Fibroblast of skin of left quadriceps (primary cell): ENCODE results near the gene PRCD.

Experiments
- DNase-seq, 2 experiments: peaks; one replicate each; pipeline ENCODE4 v3.0.0-alpha.2; 2013; ENCODE audit warnings: low read depth in 2 of 2

Gene PRCD

DNA sequence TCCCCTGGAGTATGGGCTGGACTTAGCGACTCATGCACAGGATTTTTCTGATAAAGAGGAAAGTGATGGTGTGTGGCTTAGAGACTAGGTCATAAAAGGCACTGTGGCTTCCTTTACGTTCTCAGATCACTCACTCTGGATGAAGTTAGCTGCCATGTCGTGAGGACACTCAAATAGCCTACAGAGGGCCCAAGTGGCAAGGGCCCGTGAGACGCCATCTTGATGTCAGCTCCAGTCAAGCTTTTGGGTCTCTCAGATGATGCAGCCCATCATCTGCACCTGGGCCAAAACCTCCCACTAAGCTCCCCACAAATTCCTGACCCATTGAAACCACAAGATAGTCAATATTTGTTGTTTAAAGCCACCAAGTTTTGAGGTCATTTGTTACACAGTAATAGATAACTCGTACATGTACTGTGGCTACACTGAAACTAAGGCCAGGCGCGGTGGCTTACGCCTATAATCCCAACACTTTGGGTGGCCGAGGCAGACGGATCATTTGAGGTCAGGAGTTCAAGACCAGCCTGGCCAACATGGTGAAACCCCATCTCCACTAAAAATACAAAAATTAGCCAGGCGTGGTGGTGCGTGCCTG, 31.1 kb downstream of the PRCD start:
- DNase-seq, result no peak

DNA sequence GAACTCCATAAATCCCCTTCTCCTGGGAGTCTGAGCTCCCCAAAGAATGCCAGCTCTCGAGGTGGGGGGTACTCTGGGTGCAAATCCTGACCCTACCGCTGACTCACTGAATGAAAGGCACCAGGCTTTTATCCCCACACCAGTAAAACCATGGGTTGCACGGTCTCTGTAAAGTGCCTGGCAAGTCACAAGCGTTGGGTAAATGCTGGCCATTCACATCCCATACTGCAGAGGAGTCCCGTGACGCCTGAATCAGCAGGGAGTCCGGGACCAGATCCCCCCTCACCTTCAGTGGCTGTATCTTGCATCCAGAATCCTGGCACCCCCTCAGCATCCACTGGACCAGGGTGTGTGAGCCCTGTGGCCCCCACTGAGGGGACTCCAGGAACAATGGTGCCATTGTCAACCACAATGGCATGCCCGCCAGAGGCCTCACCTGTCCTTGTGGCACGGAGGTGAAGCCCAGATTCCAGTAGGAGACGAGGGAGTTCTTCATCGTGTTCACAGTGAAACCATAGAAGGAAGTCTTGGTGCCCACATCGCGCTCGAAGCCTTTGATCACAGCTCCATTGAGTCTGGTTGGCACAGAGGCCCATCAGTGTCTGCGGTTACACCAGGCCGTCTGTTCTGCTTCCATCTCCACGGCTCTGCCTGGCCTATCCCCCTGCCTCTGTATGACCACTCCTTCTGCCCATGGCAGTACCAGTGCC, 32.5 kb downstream of the PRCD start:
- no peak for DNase-seq

DNA sequence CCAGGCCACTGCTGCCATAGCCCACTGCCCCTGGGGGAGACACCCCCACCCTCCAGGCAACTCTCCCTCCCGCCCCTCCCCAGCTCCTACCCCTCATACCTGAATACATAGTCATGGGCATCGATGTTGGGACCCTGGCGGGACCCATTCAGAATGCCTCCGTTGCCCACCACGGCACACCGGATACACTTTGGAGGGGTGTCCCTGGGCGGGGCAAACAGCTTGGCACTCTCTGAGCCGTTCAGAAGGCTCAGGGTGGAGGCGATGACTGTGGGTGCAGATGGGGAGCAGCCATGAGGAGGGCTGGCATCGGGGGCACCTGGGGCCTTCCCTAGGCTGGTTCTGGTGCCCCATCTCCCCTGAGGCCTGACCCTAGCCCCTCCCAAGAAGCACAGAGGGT, 33.3 kb downstream of the PRCD start:
- DNase-seq, result no peak

DNA sequence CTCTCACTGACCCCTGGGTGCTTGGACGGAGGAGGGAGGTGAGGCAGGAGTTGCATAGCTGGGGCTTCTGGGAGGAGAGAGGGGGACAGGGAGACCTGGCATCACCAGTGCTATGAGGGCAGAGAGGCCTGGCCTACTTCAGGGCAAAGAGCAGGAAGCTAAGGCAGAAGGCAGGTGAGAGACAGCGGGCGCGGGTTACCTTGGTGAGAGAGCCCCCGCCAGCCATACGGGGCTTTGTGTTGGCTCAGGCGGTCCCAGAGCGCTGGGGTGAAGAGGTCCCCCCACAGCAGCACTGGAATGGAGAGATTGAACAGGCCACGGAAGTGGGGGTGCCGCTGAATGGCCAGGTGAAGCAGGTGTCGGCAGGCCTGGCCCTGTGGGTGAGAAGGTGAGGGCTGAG, 34.3 kb downstream of the PRCD start:
- DNase-seq, result no peak

DNA sequence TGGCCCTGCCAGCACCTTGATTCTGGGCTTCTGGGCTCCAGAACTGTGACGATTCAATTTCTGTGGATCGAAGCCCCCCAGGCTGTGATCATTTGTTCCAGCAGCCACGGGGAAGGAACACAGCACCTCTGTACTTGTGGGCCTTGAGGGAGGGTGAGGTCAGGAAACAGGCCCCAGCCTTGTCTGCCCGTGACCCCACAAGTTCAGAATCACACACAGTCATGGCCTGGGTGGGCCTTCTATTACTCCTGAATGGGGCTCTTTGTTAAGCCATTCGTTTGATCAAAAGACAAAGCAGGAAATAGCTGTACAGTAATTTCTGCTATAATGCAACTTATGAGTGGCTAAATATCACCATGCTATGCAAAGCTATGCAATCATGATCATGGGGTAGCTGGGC, 35.7 kb downstream of the PRCD start:
- DNase-seq, result no peak

DNA sequence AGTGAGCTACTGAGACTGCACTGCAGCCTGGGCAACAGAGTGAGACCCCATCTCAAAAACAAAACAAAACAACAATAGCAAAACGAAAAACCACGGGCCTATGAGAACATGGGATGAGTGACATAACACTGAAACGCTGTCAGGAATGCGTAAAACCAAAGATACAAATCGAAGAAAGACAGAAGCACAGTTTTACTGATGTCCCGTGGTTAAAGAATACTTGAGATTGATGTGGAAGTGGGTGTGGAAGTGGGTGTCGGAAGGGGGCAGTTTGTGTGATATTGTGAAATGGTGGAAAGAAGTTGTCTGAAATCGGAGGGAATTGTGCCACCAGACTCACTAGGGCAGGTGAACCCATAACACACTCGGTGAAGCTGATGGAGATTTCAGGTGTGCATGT, 36.3 kb downstream of the PRCD start:
- no peak for DNase-seq

DNA sequence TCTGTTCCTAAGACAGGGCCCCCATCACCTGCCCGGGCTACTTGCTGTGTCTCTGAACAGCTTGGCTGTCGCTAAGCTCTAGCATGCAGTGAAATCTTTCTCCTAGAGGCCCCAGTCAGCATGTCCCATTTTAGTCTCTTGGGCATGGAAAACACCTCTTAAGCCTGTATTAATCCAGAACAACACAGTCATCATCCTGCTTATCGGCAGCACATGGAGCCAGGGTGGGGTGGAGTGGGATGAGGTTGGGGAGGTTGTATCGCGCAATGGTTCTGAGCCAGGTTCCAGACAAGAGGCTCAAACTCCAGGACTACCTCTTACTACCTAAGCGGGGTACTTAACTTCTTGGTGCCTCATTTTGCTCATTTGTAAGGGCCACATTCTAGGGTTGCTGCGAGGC, 38.0 kb downstream of the PRCD start:
- DNase-seq, result no peak

DNA sequence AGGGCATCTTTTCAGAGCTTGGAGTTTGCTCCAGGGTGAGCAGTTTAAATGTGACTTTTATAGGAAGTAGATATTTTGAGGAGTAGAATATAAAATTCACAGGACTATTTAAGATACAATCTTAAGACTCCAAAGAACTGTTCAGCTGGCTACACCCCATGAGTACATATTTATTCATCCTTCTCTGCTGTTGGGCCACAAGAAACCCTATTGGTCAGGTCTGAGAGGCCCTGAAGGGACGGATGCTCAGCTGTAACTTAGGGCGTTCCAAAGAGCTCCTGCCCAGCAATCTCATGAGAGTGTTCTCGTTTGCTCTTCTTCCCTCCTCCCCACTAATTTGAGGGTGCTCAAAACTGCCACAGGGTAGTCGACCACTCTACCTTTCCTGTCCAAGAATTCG, 38.5 kb downstream of the PRCD start:
- no peak for DNase-seq

DNA sequence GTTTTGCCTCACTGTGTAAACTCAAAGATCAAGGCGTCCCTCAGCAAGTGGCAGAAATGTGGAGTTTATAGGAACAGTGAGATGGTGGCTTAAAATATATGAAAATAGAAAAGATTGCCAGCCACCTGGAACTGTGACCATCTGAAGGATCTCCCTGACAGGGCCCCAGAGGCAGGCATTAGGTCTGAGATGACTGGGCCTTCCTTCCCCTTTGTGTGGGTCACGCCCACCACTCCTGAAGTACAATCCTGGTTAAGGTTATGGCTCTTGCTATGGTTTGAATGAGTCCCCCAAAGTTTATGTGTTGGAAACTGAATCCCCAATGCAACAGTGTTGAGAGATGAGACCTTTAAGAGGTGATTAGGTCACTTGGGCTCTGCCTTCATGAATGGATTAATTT, 39.4 kb downstream of the PRCD start:
- DNase-seq, result no peak

DNA sequence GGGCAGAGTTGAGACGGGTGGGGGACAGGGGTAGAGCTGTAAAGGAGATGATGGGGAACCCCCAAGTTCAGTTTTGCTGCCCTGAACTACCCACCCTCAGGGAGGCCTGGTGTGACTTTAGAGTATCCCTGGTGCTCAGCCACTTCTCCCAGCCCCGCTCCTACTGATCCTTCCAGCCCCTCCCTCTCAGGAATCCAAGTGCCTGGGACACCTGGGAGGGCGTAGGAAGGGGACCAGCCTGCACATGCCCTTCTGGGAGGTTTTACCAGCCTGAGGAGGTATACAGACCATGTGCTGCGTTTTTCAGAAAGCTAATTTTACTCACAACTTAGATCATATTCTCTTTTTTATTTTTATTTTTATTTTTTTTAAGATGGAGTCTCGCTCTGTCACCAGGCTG, 41.7 kb downstream of the PRCD start:
- no peak for DNase-seq

DNA sequence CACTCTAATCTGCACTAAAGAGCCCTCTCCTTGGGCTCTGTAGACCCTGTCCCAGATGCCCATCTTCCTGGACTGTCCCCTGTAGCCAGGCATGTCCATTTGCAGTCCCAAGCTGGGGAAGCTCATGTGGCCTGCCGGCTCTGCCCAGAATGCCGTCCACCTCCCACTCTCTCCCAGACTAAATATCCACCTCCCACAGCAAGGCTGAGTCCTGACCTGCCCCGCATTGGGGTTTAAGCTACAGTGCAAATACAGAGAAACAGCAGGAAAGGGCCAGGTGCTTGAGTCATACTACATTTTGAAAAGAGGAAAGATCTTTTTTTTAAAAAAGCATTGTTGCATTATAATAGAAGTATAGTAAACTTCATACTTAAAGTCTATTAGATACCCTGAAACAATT, 42.8 kb downstream of the PRCD start:
- no peak for DNase-seq

DNA sequence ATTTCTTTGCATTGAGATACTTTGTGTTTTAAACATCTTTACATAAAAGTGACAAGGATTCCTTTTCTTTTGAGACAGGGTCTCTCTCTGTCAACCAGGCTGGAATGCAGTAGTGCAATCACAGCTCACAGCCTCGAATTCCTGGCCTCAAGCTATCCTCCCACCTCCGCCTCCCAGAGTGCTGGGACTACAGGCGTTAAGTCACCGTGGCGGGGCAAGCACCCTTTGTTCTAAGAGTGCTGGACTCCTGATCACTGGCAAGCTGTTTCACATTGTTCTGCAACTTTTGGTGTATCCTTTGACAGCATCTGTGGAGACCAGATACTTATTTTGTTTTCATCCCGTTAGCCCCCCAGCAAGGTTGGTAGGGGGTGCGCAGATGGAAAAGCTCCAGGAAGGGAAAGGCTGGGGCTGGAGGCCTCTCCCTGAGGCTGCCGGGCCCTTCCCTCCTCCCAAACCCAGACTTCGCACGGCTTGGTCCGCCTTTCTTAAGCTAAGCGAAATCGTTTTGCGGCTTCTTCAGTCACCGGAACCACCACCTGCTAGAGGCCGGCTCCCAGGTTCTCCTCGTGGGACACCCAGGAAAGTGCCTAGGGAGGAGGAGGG, 44.7 kb downstream of the PRCD start:
- DNase-seq, result no peak

DNA sequence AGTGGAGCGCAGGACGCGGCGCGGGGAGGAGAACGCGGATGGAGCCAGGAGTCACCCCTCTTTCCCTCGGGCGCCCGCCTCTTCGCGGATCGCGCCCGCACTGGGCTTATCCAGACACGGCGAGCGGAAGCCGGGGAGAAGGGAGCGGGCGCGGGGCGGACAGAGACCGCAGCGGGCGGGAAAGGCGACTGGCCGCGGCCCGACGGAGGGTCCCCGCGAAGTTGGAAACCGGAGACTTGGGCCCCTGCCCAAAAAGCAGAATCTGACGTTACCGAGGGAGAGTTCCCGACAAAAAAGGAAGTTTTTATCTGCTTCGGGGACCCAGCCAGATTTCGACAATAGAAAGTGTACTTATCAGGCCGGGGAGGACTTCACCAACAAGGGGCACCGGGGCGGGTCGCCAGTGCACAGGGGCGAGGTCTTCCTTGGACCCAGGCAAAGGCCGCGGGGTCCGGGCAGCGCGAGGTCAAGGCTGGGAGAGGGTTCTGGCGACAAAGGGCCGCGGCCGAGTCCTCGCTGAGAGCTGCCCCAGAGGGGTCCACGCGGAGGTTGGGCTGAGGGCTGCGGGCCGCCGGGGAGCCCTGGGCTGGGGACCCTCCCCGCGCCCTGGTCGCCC, 45.3 kb downstream of the PRCD start:
- no peak for DNase-seq

DNA sequence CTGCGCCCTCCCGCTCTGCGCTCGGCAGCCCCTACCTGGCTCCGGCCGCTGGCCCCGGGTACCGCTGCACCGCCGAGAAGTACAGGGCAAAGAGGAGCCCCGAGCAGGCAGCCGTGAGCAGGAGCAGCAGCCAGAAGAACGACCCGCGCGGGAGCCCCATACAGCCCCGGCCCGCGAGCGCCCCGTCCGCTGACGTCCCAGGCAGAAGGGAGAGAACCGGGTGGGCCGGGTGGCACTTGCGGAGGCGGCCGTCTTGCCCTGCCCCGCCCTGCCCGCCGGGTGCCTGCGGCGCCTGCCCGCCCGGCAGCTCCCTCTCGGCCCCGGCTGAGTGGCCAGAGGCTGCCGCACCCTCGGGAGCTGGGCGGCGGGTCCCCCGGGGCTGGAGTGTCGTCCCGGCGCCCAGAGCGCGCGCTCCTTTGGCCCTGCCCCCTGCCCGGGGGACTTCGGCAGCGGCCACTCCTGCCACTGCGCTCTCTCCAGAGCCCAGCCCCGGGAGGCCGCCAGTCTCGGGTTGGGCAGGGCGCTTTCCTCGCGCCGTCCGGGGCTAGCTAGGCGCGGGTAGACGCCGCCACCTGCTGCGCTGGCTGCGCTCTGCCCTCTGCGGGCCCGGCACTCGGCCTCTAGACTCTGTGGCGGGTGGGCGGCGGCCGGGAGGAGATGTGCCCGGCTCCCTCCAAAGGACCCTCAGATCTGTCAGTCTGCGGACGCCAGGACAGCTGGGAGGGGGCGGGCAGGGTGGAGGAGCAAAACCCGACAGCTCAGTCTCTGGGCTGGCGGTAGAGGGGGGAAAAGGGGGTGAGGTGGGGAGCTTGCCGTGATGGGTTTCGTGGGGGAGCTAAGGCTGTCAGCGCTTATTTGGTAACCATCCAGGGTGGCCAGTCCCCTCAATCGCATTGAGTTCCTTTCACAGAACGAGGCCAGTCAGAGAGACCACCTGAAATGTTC, 46.1 kb downstream of the PRCD start, which contains the start of gene ST6GALNAC2:
Gene ST6GALNAC2 (minus strand): TSS at position 212 of the 945 bp plus-strand sequence. CDS start 52 bp downstream, at position 160.
- DNase-seq, result no peak

DNA sequence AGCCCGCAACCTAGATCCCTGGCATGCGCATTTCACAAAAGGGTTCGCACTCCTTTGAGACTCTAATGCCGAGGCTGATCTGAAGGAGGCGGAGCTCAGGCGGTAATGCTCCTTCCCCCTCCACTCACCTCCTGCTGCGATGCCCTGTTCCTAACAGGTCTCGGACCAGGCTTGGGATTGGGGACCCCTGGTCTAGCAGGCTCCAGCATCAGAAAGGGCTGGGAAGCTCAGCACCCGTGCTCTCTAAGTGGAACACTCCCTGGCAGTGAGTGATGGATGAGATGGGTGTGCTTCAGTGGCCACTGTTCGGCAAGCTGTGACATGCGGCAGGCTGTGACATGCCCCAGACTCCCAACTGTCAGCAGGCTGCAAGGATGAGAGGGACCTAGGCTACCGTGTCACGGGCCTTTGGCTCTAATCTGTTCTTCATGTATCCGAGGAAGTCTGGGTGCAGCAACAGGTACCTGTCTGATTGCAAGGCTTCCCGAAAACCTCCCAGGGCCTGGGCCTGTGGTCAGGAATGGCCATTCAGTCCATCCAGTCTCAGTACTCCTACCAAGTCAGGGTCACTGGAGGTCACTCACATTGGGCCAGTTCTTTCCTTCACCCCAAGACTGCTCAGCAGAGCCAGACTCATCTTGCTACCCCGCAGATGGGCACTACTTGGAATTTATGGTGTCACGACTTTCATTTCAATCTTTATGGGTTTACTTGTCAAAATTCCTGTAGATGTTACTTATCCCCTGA, 47.1 kb downstream of the PRCD start:
- no peak for DNase-seq

DNA sequence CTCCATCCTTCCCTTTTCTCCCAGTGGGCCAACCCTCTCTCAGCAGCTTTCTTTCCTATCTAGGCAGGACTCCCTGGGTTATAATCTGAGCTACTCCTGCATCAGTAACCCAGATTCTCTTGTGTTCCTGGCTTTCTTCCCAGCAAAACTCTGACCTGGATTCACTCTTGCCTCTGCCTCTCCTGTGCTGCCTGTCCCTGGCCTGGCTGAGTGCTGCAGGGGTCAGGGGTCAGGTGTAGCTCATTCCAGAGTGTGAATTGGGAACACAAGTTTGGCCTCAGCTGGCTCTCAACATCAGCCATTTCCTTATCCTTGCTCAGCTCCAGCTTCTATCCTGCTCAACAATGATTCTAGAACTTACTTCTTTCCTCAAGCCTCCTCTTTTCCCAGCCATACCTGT, 48.3 kb downstream of the PRCD start:
- DNase-seq, result no peak

DNA sequence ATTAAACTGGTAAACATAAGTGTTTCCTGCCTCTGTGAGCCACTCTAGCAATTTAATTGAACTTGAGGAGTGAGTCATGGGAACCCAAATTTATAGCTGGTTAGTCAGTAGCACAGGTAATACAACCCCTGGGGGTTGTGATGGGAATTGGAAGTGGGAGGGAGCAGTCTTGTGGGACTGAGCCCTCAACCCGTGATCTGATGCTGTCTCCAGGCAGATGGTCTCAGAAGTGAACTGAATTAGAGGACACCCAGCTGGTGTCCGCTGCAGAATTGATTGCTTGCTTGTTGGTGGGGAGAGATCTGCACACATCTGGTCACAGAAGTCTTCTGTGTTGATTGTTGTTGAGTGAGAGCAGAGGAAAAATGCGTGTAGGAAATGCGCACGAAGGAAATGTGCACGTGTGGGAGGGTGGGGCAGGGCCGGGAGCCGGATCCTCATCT, 53.6 kb downstream of the PRCD start:
- no peak for DNase-seq

DNA sequence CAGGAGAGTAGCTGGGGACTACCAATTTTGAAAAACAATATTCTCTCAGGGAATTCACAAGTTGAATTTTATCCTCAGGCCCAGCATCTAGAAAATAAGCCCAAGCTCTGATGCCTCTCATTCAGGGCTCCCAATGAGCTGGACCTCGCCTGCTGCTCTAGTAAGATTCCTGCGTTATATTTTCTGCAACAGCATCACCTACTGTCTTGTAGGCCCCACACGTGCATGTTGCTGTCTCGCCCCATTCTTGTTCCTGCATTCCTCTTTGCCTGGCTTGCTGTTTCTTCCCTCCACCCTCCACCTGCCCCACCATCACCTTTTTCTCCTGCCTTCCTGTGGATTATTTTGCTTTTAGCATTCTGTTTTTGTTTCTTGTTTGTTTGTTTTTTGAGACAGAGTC, 54.1 kb downstream of the PRCD start:
- no peak for DNase-seq

DNA sequence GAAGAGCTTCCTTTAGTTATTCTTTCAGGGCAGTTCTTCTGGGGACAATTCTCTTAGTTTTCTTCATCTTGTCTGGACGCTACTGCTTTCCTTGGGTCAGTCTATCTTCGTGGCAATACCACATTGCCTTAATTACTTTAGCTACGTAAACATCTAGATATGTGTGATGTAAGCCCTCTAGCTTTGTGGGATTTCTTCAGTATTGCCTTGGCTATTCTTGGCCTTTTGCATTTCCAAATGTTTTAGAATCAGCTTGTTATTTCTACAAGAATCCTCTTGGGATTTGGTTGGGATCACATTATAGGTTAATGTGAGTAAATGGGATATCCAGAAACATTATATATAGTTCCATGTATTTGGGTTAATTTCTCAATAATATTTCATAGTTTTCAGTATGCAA, 54.8 kb downstream of the PRCD start:
- no peak for DNase-seq
